ENCODE data around the gene FHL1. TPM values are rescaled to one million over a fixed set of nuclear protein-coding genes. Genes with fewer than 3 reads are reported as not detected.
"Not testable (repeated sequence)": the region's sequence is repeated elsewhere in the genome, so short reads cannot be mapped to it uniquely, and the experiment has no call there.

The FHL1 gene
- total RNA-seq: 22.2 to 26.8 TPM (median 23.4 TPM) in 3 replicates

DNA sequence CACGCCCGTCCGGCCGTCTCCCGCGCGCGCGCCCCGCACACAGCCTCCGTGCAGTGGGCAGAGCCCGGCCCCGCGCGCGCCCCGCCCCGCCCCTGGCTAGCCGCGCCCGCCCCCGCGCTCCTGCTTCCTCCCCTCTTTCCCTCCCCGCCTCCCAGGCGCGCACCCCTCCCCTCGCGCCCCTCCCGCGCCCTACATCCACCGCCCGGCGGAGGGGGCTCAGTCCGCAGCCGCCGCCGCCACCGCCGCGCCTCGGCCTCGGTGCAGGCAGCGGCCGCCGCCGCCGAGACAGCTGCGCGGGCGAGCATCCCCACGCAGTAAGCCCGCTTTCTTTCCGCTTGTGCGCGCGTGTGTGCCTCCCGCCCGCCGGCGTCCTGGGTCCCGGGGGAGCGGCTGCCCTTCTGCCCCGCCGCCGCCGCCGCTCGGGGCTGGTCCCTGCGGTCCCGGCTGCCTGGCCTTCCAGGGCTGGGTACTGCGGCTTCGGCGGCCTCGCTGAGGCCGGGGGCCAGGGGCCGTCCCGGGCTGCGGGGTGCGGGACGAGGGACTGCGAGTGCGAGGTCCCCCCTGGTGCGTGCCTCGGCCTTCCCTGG lies at the start of gene FHL1:
FHL1 (plus strand) TSS at position 219 of the 587 bp plus-strand sequence.
- H3K4me3 Mint-ChIP-seq: peak within 1 kb of the TSS; percentile 74
- H3K27ac Mint-ChIP-seq: no peak within 1 kb of the TSS
- H3K36me3 Mint-ChIP-seq: no peaks in the 10 kb centered on the region
- H3K27me3 Mint-ChIP-seq (ENCODE audit: low read depth): peaks cover 62% of the 10 kb centered on the region
- DNase-seq (ENCODE audit: low spot score in 2 of 2, unreplicated experiment in 2 of 2): peak in 1 of 2 experiments; percentile 40
- peaks cover 41% of the 10 kb centered on the region for H3K9me3 Mint-ChIP-seq
- TF ChIP-seq, protein P1, sequence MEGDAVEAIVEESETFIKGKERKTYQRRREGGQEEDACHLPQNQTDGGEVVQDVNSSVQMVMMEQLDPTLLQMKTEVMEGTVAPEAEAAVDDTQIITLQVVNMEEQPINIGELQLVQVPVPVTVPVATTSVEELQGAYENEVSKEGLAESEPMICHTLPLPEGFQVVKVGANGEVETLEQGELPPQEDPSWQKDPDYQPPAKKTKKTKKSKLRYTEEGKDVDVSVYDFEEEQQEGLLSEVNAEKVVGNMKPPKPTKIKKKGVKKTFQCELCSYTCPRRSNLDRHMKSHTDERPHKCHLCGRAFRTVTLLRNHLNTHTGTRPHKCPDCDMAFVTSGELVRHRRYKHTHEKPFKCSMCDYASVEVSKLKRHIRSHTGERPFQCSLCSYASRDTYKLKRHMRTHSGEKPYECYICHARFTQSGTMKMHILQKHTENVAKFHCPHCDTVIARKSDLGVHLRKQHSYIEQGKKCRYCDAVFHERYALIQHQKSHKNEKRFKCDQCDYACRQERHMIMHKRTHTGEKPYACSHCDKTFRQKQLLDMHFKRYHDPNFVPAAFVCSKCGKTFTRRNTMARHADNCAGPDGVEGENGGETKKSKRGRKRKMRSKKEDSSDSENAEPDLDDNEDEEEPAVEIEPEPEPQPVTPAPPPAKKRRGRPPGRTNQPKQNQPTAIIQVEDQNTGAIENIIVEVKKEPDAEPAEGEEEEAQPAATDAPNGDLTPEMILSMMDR (IDR thresholded peaks at IDR 0.05; ENCODE audit: unreplicated experiment): no peak
- no peaks in the 10 kb centered on the region for H3K4me1 Mint-ChIP-seq

DNA sequence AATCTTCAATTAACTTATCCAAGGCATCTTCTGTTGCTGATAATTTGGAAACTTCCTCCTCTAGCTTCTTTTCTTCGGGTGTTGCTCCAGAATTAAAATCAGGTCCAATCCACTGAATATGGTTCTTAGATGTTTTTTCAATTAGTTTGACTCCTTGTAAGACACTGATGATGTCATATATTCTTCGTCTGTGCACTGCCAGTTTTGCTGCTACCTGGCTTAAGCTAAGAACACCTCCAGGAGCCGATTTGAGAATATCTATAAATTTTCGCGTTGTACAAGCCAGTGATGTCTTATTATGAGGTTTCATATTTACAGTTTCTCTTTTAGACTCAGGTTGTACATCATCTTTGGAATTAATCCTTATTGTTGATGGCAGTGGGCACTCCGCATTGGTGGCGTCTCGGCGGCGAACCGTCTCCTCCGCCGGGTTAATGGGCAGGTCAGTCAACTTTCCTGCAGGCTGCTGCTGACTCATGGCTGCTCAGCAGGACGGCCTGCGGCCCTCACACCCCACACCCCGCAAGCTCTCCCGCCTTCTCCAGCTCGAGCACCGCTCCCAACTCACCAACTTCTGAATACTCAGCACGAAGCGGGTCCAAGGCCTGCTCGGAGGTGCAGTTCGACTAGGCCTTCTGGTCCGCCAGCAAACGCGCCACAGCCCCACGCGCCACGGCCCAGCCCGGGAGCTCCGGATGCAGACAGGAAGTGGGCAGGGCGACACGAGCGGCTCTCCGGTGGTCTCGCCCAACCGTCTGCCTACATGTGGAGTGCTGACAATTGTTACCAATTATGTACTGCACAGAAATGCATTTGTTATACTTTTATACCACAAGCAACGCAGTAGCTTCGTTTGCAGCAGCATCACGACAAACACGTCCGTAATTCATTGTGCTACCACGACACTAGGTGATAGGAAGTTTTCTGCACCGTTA lies 49.2 kb upstream of the FHL1 start:
- no peak overlapping the region for H3K27ac Mint-ChIP-seq
- no peaks in the 10 kb centered on the region for H3K4me1 Mint-ChIP-seq
- DNase-seq (ENCODE audit: low spot score in 2 of 2, unreplicated experiment in 2 of 2): no peak
- peaks cover 29% of the 10 kb centered on the region for H3K9me3 Mint-ChIP-seq
- TF ChIP-seq, protein P1 (IDR thresholded peaks at IDR 0.05; ENCODE audit: unreplicated experiment): no peak
- H3K27me3 Mint-ChIP-seq (ENCODE audit: low read depth): no peaks in the 10 kb centered on the region
- H3K4me3 Mint-ChIP-seq: no peak overlapping the region
- no peaks in the 10 kb centered on the region for H3K36me3 Mint-ChIP-seq

DNA sequence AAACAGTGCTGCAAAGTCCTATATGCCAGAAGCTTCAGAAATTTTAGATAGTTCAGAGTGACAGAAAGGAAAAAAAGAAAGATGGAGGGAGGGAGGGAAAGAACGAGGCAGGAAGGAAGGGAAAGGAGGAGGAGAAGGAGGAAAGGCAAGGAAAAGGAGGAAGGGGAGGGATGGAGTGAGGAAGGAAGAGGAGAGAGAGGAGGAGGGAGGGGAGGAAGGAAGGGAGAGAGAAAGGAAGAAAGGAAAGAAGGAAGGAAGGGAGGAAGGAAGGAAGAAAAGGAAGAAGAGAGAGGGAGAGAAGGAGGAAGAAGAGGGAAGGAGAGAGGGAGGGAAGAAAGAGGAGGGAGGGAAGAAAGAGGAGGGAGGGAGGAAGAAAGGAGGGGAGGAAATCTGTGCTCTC lies 42.4 kb upstream of the FHL1 start:
- H3K4me1 Mint-ChIP-seq: no peaks in the 10 kb centered on the region
- no peaks in the 10 kb centered on the region for H3K27me3 Mint-ChIP-seq (ENCODE audit: low read depth)
- H3K27ac Mint-ChIP-seq: no peak overlapping the region
- H3K36me3 Mint-ChIP-seq: no peaks in the 10 kb centered on the region
- TF ChIP-seq, protein P1 (IDR thresholded peaks at IDR 0.05; ENCODE audit: unreplicated experiment): no peak
- H3K4me3 Mint-ChIP-seq: no peak overlapping the region
- DNase-seq (ENCODE audit: low spot score in 2 of 2, unreplicated experiment in 2 of 2): no peak
- H3K9me3 Mint-ChIP-seq: peaks cover 30% of the 10 kb centered on the region

DNA sequence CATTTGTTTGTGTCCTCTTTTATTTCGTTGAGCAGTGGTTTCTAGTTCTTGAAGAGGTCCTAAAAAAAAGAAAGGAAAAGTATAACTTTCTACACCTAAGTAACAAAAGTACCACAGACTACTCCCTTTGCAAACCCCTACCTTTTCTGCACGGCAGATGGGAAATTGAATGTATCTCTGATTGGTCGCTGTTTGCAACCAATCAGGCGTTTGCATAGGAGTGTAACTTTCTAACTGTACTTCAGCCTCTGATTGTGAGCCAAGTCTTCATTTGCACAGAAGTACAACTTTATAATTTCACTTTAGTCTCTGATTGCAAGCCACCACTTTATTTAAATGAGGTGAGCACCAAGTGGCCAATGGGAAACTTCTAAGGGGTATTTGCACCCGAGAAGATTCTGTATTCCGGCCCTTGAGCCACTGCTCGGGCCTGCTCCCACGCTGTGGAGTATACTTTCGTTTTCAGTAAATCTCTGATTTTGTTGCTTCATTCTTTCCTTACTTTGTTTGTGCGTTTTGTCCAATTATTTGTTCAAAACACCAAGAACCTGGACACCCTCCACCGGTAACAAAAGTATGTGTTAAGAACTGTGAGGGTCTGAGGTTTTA lies 40.3 kb upstream of the FHL1 start:
- Mint-ChIP-seq H3K27me3 (ENCODE audit: low read depth) (no peaks in the 10 kb centered on the region), H3K4me3 (no peak overlapping the region), H3K36me3 (no peaks in the 10 kb centered on the region), H3K9me3 (peaks cover 43% of the 10 kb centered on the region), H3K4me1 (no peaks in the 10 kb centered on the region), H3K27ac (no peak overlapping the region)
- DNase-seq (ENCODE audit: low spot score in 2 of 2, unreplicated experiment in 2 of 2): no peak
- TF ChIP-seq, protein P1 (IDR thresholded peaks at IDR 0.05; ENCODE audit: unreplicated experiment): no peak

DNA sequence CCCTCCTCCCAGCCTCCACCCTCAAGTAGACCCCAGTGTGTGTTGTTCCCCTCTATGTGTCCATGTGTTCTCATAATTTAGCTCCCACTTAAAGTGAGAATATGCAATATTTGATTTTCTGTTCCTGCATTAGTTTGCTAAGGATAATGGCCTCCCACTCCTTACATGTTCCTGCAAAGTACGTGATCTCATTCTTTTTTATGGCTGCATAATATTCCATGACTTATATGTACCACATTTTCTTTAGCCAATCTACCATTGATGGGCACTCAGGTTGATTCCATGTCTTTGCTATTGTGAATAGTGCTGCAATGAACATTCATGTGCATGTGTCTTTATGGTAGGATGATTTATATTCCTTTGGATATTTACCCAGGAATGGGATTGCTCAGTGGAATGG lies 38.4 kb upstream of the FHL1 start:
- H3K27ac Mint-ChIP-seq; H3K36me3 Mint-ChIP-seq; H3K27me3 Mint-ChIP-seq (ENCODE audit: low read depth); H3K4me3 Mint-ChIP-seq; H3K4me1 Mint-ChIP-seq; DNase-seq (ENCODE audit: low spot score in 2 of 2, unreplicated experiment in 2 of 2): not testable (repeated sequence)
- peaks cover 48% of the 10 kb centered on the region for H3K9me3 Mint-ChIP-seq

DNA sequence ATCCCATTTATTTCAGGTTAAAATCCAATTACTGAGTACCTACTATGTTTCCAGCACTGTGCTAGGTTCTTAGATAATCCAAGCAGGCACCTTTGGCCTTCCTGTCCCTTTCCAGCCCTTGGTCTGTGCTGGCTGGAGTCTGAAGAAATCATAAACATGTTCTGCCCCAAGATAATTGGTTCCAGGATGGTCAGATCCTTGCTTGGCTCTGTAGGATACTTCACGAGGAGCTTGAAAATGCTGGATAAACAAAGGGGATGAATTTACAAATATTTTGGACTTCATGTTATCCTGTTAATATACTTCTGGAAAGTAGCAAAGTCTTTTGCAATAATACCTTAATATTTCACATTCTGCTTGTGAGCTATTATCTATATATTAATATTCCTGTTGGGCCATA lies 35.0 kb upstream of the FHL1 start:
- peaks cover 44% of the 10 kb centered on the region for H3K9me3 Mint-ChIP-seq
- TF ChIP-seq, protein P1 (IDR thresholded peaks at IDR 0.05; ENCODE audit: unreplicated experiment): no peak
- no peak overlapping the region for H3K4me3 Mint-ChIP-seq
- no peaks in the 10 kb centered on the region for H3K36me3 Mint-ChIP-seq
- no peak for DNase-seq (ENCODE audit: low spot score in 2 of 2, unreplicated experiment in 2 of 2)
- H3K27ac Mint-ChIP-seq: no peak overlapping the region
- peaks cover 4% of the 10 kb centered on the region for H3K4me1 Mint-ChIP-seq
- H3K27me3 Mint-ChIP-seq (ENCODE audit: low read depth): no peaks in the 10 kb centered on the region
